Activated naive CD4-positive, alpha-beta T cell treated with Interleukin-2 at 50 U/mL for 16 hours (primary cell): ENCODE data around the gene FLCN.
"Not testable (repeated sequence)": the region's sequence is repeated elsewhere in the genome, so short reads cannot be mapped to it uniquely, and the experiment has no call there.

Source experiments
- DNase-seq: peaks from one replicate; pipeline ENCODE4 v3.0.0-alpha.2; 2020

The FLCN gene

GRCh38 chr17:17206124-17206912, 30.6 kb downstream of the FLCN start, which contains the start of gene PLD6:
Gene PLD6, minus strand, starts transcription at chr17:17206333. Its CDS starts 47 bp downstream, at chr17:17206286.
- peak; percentile 95 for DNase-seq

DNA sequence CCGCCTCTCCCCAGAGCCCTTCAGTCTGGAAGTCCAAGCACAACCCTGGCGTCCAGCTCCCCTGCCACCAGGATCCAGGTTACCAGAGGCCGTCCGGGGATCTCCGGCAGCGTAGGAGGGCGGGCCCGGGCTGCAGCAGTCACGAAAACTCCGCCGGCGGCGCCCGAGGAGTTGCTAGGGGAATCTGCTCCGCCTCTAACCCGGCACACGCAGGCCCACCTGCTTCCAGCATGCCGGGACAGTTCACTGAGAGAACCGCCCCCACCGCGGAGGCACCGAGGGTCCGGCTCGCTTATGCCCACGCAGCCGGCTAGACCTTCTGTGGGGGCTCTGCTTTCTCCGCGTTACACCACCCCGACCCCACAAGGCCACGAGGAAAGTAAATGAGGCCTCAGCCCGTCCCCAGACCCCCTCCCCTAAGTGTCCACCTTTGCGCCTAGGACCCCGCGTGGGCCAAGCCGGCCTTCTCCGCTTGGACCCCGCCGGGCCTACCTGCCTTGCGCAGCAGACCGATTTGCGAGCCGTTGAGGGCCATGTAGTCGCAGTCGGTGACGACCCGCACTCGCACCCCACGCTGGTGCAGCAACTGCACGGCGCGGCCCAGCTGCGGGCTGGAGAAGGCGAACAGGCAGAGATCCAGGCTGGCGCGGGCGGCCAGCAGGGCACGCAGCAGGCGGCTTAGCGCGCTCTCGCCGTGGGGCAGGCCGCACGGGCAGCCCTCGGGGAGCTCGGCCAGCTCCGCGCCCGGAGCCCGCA, 31.4 kb downstream of the FLCN start:
- DNase-seq, result peak; percentile 76

DNA sequence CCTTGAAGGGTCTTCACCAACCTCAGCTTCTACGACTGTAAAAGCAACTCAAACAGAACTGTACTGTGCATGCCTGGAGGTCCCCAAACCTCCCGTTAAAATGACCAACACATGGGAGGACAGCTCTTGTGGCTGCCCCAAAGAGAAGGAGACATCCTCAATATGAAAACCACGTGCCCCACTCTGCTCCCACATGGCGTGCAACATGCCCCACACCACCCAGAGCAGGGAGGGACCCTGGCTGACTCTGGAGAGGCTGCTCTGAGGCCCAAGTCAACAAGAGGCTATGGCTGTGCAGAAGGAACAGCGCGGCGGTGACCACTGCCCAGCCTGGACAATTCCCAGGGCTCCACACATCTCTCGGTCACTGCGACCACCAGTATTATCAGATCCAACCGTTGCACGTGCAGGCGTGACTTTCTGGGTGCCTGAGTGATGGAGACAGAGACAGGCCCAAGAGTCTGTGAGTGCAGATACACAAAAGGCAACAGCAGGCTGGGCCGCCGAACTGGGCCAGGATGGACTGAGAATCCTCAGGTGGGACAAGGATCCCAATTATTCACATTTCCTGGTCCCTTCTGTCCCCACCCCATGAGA, 32.2 kb downstream of the FLCN start:
- no peak for DNase-seq

DNA sequence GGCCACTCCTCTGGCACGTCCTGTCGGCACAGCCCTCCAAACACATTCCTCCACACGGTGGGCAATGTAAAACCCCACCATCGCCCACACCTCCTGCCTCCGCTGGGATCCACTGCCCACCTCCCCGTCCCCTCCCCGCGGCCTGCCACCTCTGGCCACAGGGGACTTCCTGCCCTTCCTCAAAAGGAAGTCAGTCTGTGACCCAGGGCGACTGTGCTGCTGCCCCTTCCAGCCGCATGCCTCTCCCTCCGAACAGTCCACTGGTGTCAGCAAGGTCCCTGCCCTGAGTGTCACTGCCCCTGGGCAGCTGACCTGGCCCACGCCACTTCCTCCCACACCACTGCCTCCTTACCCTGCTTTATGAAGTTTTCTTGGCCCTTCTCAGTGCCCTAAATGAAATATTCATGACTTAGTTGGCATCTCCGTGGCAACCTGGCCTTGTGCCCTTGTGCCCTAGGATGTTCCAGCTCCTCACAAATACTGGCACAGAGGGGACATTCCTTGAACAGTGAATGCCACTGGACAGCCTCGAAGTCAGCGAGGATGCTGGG, 32.9 kb downstream of the FLCN start:
- DNase-seq, result no peak

- DNase-seq, result no peak
Measured at GRCh38 chr17:17203173-17203730, 33.7 kb downstream of the FLCN start.

GRCh38 chr17:17201907-17202306, 35.1 kb downstream of the FLCN start:
- no peak for DNase-seq

DNA sequence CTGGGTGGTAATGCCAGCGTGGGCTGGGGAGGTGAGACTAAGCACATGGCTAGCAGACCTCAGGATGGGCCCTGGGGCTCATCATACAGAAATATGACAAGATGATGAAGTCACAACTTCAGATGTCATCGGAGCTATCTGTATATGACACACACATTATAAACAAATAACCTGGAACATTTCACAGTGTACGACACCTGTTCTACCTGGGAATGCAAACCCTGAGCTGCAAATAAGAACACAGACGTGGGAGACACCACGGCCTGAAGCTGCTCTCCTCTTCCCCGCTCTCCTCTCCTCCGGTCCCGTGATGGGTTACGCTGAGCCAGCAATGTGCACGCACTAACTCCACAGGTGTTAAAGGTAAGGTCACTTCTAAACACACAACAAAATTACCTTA, 35.7 kb downstream of the FLCN start:
- DNase-seq, result no peak

DNA sequence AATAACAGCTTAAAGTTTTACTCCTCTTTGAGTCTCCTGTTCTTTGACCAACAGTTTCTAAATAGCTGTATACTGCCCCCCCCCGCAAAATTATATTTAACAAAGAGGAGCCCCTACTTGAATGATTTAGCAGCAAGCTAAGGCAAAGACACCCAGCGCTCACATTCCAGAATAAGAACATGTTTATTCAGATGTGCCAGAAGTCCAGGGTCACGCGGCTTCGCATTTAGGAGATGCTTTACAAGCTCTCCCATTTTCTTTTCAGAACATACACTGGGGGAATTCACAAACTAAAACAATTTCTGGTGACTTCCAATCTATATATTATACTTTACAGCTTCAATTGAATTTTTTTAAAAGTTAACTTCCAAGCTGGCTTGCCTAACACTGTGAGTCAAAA, 36.1 kb downstream of the FLCN start:
- no peak for DNase-seq

- DNase-seq, result no peak
Measured at GRCh38 chr17:17200311-17200710, 36.7 kb downstream of the FLCN start.

DNA sequence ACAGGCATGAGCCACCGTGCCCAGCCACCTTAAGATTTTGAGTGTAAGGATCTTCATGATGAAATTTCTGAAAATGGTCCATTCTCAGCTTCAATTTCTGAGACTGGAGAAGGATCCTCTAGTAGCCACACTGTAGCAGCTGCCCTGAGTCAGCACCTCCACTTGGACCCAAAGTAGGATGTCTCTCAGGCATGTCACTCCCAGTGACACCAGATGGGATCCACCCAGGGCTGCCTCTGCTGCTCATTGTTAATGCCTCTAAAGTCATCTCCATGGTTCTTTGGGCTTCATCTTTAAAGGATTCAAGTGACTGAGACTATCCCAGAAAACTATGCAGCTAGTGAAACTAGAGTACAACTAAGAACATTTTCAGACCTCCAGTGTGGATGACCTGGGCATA, 38.7 kb downstream of the FLCN start:
- no peak for DNase-seq

- DNase-seq, result no peak
Measured at GRCh38 chr17:17196776-17197175, 40.2 kb downstream of the FLCN start.

- not testable (repeated sequence) for DNase-seq
Measured at GRCh38 chr17:17195466-17195865, 41.5 kb downstream of the FLCN start.

DNA sequence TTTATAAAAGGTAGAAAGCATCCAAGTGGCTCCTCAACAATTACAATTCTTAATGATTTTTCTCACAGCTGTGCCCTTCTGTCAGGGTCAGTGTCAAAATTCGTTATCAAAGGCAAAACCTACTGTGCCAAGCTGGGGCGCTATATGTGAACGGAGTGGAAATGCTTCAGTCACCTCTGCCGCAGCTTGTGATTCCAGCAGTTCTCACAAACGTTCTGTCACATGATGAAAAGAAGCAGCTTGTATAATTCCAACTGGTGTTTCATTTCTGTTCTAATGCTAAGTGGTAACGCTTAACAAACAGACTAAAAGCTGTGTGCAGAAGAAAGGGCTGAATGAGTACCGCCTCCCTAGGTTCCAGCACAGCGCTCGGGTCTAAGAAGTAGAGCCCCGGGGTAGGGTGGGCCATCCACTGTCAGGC, 45.0 kb downstream of the FLCN start:
- no peak for DNase-seq

DNA sequence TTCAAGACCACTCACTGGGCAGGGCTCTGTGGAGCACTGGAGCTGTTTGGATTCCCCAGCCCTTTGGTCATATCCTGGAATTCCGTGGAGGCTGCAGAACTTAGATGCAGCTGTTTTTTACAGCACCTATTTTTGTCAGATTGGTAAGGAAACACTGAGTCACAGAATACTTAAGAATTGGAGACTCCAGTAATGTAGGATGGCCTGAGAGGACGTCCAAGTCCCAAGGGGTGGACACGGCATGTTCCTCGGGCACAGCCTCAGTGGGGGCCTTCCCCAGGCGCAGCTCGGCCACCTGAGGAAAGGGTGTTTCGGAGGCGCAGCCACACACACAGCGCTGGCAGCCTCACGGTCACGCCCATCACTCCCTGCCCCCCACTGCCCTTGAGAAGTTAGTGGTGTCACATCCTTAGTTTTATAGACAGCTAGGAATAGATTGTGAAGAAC, 45.6 kb downstream of the FLCN start:
- DNase-seq, result no peak

DNA sequence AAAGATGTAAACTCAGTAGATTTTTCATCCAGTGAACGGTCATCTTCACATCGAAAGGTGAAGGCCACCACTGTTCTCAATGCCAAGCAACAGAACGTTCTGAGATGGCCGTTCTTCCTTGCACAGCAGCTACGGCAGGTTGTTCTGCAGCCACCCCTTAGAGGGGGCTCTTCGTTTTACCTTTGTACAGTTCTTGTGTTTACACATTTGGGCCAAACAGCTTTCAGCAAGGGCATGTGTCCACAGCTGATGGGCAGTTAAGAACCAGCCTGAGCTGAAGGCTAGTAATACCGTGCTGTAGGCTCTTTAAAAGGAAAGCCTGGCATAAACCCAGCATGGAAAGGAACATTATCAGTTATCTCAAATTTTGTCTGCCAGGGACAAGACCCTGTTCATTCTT, 46.8 kb downstream of the FLCN start:
- DNase-seq, result no peak

- DNase-seq, result no peak
Measured at GRCh38 chr17:17189559-17189958, 47.4 kb downstream of the FLCN start.

DNA sequence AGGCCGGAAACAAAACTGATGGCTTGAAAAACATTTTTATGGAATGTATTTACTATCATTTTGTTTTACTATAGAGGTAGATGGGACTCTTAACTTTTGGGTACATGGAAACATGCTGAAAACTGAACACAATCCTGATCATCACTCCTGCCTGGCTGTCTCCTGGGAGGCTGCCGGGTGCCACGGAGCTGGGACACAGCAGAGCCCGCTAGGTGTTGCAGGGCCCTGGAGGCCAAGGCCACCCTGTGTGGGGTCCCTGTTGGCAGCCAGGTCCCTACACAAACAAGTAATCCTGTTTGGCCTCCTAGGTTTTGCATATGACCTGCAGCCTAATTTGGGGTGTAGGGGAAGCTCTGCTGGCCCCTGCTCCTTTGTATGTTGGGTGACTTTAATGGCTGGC, 48.4 kb downstream of the FLCN start:
- no peak for DNase-seq

DNA sequence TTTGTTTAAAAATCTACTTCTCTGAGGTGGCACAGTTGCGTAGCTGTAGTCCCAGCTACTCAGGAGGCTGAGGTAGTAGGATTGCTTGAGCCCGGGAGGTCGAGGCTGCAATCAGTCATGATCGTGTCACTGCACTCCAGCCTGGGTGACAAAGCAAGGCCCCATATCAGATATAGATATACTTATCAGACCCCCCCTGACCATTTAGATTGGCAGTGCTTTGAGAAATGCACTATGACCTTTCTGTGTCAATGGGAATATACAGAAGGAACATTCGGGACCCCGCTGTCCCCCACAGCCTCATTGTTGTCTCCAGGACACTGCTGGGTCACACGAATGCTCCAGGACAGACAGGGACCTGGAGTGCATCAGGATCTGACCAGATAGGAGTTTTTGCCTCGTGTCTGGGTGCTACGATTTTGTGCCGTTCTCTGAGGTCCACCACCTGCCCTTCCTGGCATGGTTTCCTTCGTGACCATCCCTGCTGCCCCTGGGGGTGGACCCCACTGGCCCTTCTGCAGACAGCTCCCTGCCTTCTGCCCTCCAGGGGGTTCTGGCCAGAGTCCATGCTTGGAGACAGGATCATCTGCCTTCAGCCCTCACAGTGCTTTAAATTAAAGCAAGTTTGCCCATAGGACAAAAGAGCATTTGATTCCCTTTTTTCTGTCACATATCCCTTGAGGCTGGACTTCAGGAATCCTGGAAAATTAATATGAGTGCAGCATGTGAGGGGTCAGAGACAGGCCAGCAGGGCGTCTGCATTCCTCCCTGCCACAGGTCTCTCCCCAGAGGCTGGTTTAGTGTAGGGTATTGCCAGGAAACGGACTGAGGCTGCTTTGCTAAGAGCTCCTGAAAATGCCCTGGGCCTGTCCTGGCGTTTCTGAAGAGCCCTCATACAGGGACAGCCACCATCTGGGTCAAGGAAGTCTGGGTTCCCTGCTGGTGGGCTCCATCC, 50.1 kb downstream of the FLCN start:
- no peak for DNase-seq

DNA sequence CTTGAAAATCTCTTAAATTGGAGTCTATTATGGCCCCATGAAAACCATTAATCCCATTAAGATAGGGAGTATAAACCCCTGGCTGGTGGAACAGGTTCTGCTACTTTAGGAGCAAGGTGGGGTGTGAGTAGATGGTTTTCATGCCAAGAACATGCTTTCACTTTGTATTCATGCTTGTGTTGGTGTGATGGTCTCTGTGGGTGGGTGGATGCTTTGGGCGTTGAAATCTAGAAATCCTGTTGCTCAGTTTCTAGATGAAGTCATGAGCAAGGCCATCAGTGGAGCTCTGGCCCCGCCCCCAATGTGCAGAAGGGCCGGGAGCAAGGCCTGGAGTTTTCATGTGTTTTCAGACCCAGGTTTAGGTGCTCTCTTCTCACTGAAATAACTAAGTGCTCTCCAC, 50.9 kb downstream of the FLCN start:
- peak; percentile 74 for DNase-seq

GRCh38 chr17:17184985-17185757, 51.8 kb downstream of the FLCN start:
- DNase-seq, result not testable (repeated sequence)

DNA sequence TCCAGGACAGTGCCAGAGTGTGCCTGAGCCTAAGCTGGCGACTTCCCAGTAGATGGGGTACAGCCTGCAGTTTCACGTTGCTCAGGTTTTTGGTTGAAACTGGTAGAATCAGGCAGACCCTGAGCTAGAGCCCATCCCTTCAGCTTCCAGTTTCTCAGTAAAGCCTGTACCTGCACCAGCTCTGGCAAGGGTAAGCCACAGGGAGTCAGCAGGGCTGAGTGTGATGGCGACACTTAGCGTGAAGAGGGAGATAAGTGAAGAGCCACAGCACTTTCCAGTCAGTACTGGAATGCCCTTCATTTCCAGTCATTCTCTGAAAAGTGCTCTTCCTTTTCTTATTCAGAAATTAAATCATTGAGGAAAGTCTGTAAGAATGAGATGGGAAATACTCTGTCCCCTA, 53.2 kb downstream of the FLCN start:
- DNase-seq, result no peak
